DOHH2 (cell line): ENCODE data around the gene FAM124A.

Experiments
- CTCF ChIP-seq: fragments of 200-600 bp; sonication (generic); IDR thresholded peaks from one replicate; pipeline ENCODE4 v1.5.1; 2014; ENCODE audit warnings: antibody characterized with exemption, mild to moderate bottlenecking, low read depth, low read length; ENCODE audit not compliant: poor library complexity, severe bottlenecking
- EZH2phosphoT487 ChIP-seq: fragments of 200-600 bp; sonication (generic); IDR thresholded peaks from 2 replicates; pipeline ENCODE4 v1.6.1; 2017; ENCODE audit warnings: borderline replicate concordance, mild to moderate bottlenecking, antibody characterized with exemption, low read length, moderate library complexity, mixed read lengths

GRCh38 chr13:51229731-51230130, 7.5 kb downstream of the FAM124A start:
- TF ChIP-seq CTCF (no peak), EZH2phosphoT487 (no peak)
